NT2/D1 (cell line): ENCODE results near the gene SYS1.

Source experiments
- DNase-seq: peaks from one replicate; pipeline ENCODE4 v3.0.0-alpha.2; 2011; ENCODE audit warnings: low read depth, low spot score
- H3K27me3 ChIP-seq: 2 replicates; pipeline ENCODE4 v1.6.0; 2011; ENCODE audit warnings: mild to moderate bottlenecking; ENCODE audit not compliant: insufficient read length, insufficient read depth
- H3K36me3 ChIP-seq: 2 replicates; pipeline ENCODE4 v1.6.1; 2011; ENCODE audit warnings: mild to moderate bottlenecking, low read length, mixed read lengths; ENCODE audit not compliant: insufficient read depth, insufficient read length
- H3K4me1 ChIP-seq: 2 replicates; pipeline ENCODE4 v1.5.1; 2011; ENCODE audit not compliant: insufficient read depth, insufficient read length
- H3K4me3 ChIP-seq: 2 replicates; pipeline ENCODE4 v1.5.1; 2011; ENCODE audit warnings: low read depth; ENCODE audit not compliant: insufficient read length
- H3K9ac ChIP-seq: 2 replicates; pipeline ENCODE4 v1.6.0; 2011; ENCODE audit warnings: low read depth; ENCODE audit not compliant: insufficient read length
- H3K9me3 ChIP-seq: 2 replicates; pipeline ENCODE4 v1.5.1; 2011; ENCODE audit warnings: mild to moderate bottlenecking, low read length; ENCODE audit not compliant: insufficient read depth
- SUZ12 ChIP-seq: IDR thresholded peaks from 2 replicates; pipeline ENCODE4 v1.6.1; 2011; ENCODE audit not compliant: insufficient read length, insufficient read depth; ENCODE audit errors: extremely low read depth
- YY1 ChIP-seq: IDR thresholded peaks from 2 replicates; pipeline ENCODE4 v1.6.1; 2011; ENCODE audit not compliant: insufficient read length, insufficient read depth
- ZNF274 ChIP-seq: IDR thresholded peaks from 2 replicates; pipeline ENCODE4 v1.6.1; 2011; ENCODE audit warnings: mild to moderate bottlenecking, low read depth, low read length

SYS1 gene

GRCh38 chr20:45352729-45353128 is 10.2 kb upstream of the SYS1 start:
- no peaks in the 10 kb centered on the region for H3K36me3 ChIP-seq
- H3K27me3 ChIP-seq = no peaks in the 10 kb centered on the region
- H3K9ac ChIP-seq = no peak overlapping the region
- H3K4me3 ChIP-seq = no peak overlapping the region
- no peak for DNase-seq
- TF ChIP-seq ZNF274 = no peak
- no peak for TF ChIP-seq SUZ12
- no peak for TF ChIP-seq YY1
- H3K9me3 ChIP-seq = no peaks in the 10 kb centered on the region
- no peaks in the 10 kb centered on the region for H3K4me1 ChIP-seq

DNA sequence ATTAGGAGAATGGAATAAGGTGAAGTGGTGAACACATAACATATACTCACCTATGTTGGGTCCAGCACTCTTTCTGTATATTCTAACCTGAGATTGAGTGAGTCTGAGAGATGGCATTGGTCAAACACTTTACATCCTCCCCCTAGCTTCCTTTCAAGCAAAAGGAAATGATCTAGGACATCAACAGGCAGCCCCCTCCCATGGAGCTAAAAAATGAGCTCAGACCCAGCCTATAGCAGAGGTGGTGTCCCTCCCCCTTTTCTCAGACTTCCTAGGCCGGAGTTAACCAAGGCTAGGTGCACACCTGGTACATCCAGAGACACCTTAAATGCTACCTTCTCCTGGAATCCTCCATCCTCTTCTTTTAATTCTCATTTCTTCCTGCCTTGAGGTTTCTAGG is 9.2 kb upstream of the SYS1 start:
- Histone ChIP-seq H3K9me3 (no peaks in the 10 kb centered on the region), H3K27me3 (no peaks in the 10 kb centered on the region), H3K4me1 (no peaks in the 10 kb centered on the region), H3K4me3 (no peak overlapping the region), H3K9ac (no peak overlapping the region), H3K36me3 (no peaks in the 10 kb centered on the region)
- TF ChIP-seq YY1 = no peak
- no peak for TF ChIP-seq SUZ12
- TF ChIP-seq ZNF274 = no peak
- DNase-seq = no peak

DNA sequence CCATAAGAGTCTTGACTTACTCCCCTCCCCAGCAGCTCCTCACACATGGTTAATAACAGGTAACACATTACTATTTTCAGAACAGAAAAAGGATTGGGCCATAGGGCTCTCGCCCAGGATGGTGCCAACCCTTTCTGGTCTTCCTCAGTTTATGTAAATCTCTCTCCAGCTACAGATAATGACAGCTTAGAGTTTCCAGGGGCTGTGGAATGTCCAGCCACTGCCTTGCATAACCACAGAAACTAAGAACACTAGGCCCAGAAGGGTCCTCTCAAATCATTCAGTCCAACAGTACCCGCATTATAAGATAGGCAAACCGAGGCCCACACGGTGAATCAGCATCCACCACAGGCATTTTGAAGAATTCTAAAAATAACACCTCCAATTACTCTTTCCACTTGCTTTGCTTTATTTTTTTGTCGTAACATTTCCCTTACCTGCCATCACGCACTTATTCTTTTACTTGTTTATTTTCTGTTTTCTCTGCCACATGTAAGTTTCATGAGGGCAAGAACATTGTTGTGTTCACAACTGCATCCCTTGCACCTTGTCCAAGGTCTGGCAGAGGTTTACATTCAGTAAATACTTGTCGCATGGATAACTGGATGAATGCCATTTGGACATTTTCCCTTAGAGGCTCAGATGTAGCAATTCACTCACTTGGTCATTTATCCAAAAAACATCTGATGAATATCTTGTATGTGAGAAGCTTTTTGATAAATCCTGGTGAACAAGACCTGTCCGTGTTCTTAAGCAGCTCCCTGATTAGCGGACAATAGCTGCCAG is 8.3 kb upstream of the SYS1 start:
- DNase-seq = no peak
- no peaks in the 10 kb centered on the region for H3K27me3 ChIP-seq
- no peaks in the 10 kb centered on the region for H3K4me1 ChIP-seq
- H3K4me3 ChIP-seq = no peak overlapping the region
- no peaks in the 10 kb centered on the region for H3K36me3 ChIP-seq
- no peaks in the 10 kb centered on the region for H3K9me3 ChIP-seq
- no peak overlapping the region for H3K9ac ChIP-seq
- TF ChIP-seq SUZ12 (no peak), YY1 (no peak), ZNF274 (no peak)

DNA sequence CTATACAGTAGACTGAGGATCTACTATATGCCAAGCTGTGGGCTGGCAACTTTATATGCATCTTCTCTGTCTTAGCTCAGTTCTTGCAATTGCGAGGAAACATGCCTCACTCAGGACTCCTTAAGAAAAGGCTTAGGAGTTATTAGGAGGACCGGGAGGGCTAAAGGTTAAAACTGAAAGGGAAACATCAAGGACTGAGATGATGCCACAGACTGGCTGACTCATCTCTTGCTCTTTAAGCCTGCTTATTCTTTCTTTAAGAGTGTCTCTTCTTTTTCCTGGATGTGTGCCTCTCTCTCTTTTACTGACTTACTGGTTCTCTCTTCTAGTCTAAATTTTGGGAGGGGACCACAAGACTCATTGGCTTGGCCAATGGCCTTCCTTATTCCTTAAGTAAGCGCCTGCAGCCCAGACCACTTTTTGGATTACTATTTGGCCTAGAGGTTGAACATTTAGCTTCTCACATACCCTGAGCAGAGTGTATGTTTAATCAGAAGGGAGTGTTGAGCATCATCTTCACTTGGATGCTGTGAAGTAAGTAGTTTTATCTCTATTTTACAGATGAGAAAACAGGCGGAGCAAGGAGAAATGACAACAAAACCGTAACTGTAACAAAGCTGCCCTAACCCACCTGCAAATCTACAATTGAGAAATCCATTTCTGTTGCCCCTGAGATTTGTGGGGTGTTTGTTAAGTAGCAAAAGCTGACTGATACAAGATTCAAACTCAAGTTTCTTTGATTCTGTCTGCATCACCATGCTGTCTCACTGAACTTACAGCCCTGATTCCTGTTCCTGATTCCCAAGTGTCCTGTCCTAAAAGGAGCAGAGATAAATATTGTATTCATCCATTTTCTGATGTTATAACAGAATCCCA is 7.5 kb upstream of the SYS1 start:
- TF ChIP-seq ZNF274 (no peak), SUZ12 (no peak), YY1 (no peak)
- Histone ChIP-seq H3K4me1 (peaks cover 5% of the 10 kb centered on the region), H3K4me3 (no peak overlapping the region), H3K36me3 (no peaks in the 10 kb centered on the region), H3K9me3 (no peaks in the 10 kb centered on the region), H3K27me3 (no peaks in the 10 kb centered on the region), H3K9ac (no peak overlapping the region)
- no peak for DNase-seq

DNA sequence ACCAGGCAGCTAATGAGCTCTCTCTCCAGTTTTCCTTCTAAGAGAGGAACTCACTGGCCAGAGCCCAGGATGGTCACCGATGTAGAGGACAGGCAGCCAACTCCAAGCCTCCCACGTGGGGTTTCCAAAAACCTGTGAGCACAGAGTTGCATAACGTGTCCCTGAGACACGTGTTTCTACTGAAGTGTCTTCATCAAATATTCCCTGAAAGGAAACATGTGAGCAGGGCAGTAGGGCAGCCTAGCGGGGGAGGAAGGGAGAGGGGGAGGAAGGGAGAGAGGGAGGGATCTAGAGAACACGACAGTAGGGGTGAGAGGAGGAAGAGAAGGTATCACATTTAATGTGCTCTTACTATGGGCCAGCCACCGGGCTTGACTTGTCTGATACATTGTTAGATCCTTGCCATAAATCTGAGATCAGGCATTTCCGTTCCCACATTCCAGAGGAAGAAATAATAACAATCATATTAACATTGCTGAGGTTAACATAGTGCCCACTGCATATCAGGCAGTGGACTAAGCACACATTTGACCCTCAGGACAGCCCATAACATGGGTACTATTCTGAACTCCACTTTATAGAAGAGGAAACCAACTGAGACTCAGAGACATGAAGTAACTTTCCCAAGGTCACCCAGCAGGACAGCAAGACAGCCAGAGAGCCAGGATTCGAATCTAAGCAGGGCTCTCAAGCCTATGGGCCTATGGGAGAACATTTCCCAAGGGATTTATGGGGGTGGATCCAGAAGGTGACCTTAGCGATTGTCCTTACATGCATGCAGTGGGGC is 4.5 kb upstream of the SYS1 start:
- no peaks in the 10 kb centered on the region for H3K27me3 ChIP-seq
- TF ChIP-seq YY1 (no peak), SUZ12 (no peak), ZNF274 (no peak)
- peaks cover 7% of the 10 kb centered on the region for H3K4me1 ChIP-seq
- H3K9ac ChIP-seq = no peak overlapping the region
- H3K4me3 ChIP-seq = no peak overlapping the region
- H3K36me3 ChIP-seq = no peaks in the 10 kb centered on the region
- no peak for DNase-seq
- H3K9me3 ChIP-seq = no peaks in the 10 kb centered on the region

DNA sequence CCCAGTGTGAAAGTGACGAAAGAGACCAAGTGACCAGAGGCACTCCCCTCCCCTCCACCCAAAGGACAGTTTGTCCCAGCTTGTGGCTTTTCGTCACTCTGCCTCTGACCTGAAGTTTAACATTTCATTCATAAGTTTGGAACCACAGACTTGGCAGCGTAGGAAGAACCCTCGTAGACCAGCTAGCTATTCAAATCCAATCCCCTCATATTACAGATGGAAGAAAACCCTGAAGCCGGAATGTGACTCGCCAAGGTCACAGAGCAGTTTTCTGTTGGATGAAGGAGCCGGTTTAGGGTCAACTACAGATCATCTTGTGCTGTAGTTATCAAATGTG is 3.9 kb upstream of the SYS1 start:
- no peaks in the 10 kb centered on the region for H3K36me3 ChIP-seq
- peaks cover 7% of the 10 kb centered on the region for H3K4me1 ChIP-seq
- TF ChIP-seq SUZ12 (no peak), ZNF274 (no peak), YY1 (no peak)
- no peak overlapping the region for H3K9ac ChIP-seq
- H3K27me3 ChIP-seq = no peaks in the 10 kb centered on the region
- H3K9me3 ChIP-seq = no peaks in the 10 kb centered on the region
- no peak overlapping the region for H3K4me3 ChIP-seq
- DNase-seq = no peak

- no peak for DNase-seq
- 0 out of 2 replicates have a peak, but pooled peaks have one; percentile 26 for TF ChIP-seq ZNF274
- TF ChIP-seq YY1 = no peak
- TF ChIP-seq SUZ12 = no peak
- Histone ChIP-seq H3K9ac (no peak overlapping the region), H3K4me3 (no peak overlapping the region), H3K4me1 (peaks cover 7% of the 10 kb centered on the region), H3K27me3 (no peaks in the 10 kb centered on the region), H3K9me3 (no peaks in the 10 kb centered on the region), H3K36me3 (no peaks in the 10 kb centered on the region)
Measured at GRCh38 chr20:45359406-45360148, 3.4 kb upstream of the SYS1 start.
